ENCODE data around the gene KIF26B.

The KIF26B gene

GRCh38 chr1:245434280-245434679 is 279.5 kb downstream of the KIF26B start:
- H3K4me3 Mint-ChIP-seq = no peak overlapping the region
- ATAC-seq = no peak
- H3K27me3 Mint-ChIP-seq = peaks cover 65% of the 10 kb centered on the region
- no peak overlapping the region for H3K27ac Mint-ChIP-seq
- no peaks in the 10 kb centered on the region for H3K36me3 Mint-ChIP-seq
- no peaks in the 10 kb centered on the region for H3K4me1 Mint-ChIP-seq
- H3K9me3 Mint-ChIP-seq = peaks cover 5% of the 10 kb centered on the region

DNA sequence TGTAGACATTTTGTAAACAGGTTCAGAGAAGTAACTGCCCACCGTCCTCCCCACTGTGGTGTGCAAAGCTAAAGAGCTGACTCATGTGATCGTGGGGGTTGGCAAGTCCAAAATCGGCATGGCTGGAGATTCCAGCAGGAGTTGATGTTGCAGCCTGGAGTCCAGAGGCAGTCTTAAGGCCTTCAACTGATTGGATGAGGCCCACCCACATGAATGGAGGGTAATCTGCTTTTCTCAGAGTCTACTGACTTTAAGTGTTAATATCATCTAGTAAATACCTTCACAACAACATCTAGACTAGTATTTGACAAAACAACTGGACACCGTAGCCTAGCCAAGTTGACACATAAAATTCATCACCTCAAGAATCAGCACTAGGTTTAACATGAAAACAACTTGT is 281.6 kb downstream of the KIF26B start:
- Mint-ChIP-seq H3K27ac (no peak overlapping the region), H3K27me3 (peaks cover 75% of the 10 kb centered on the region), H3K9me3 (peaks cover 5% of the 10 kb centered on the region), H3K4me1 (no peaks in the 10 kb centered on the region), H3K4me3 (no peak overlapping the region), H3K36me3 (no peaks in the 10 kb centered on the region)
- no peak for ATAC-seq

DNA sequence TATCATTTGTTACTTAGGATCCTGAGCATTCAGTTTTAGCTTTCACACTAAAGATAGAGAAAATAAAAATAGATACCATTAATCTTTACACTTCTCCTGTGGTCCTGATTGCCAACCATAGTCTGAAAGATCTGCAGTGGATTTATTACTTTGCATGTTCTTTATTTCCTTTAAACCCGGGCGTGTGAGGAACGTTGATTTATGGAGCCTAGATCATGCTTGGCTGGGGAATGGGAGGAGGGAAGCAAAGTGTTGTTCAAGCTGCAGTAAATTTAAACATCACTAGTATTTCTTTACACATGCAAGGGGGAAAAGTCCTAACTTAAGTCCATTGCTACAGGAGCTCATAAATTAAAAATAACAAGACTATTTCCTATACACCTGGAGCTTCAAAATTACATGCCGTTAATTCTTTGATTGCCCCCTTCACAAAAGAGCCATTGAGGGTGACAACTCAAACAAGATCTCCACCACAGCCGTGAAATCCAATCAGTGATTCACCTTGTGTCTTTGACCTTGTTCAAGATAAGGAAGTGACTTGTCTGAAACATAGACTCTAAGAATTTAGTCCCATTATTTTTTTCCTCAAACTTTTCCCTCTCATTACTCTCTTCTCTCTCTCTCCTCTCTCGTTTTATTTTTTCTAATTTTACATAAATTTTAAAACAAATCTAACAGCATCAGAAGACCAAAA is 282.7 kb downstream of the KIF26B start:
- Mint-ChIP-seq H3K27ac (no peak overlapping the region), H3K9me3 (peaks cover 5% of the 10 kb centered on the region), H3K4me1 (no peaks in the 10 kb centered on the region), H3K4me3 (no peak overlapping the region), H3K27me3 (peaks cover 74% of the 10 kb centered on the region), H3K36me3 (no peaks in the 10 kb centered on the region)
- no peak for ATAC-seq

DNA sequence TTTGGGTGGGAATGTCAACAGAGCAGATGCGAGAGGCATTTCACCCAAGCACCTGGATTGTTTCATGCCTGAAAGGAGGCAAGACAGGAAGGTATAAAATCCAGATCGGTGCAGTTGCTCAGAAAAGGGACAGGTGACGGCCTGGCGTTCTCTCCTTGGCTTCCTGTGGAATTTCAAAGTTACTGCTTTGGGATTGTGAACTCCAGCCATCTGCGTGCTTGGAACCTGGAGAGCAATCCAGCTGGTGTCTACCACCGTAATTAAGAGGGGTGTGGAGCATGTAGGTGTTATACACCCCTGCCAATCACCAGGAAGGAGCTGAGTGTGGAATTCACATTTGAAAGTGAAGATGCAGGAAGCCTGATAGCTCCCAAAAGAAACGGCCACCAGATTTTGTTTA is 286.1 kb downstream of the KIF26B start:
- no peak for ATAC-seq
- H3K27ac Mint-ChIP-seq = no peak overlapping the region
- peaks cover 4% of the 10 kb centered on the region for H3K9me3 Mint-ChIP-seq
- no peaks in the 10 kb centered on the region for H3K4me1 Mint-ChIP-seq
- H3K27me3 Mint-ChIP-seq = peaks cover 55% of the 10 kb centered on the region
- no peaks in the 10 kb centered on the region for H3K36me3 Mint-ChIP-seq
- no peak overlapping the region for H3K4me3 Mint-ChIP-seq

DNA sequence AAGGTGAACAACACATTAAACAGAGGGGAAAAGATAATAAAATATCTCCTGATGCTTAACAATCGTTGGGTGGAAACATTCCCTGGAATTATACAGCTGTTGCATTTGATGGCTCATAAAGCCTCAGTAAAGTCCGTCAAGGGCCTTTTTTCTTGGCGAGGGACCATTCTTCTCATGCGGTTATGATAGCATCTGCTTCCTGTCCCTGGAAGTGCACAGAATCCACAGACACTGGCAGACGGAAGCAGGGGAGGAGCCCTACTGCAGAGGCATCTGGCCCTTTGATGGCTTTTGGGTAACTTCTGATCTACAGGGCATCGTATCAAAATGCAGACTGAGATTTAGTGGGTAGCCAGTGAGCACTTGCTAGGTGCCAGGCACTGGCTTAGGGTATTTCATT is 286.9 kb downstream of the KIF26B start:
- no peak overlapping the region for H3K4me3 Mint-ChIP-seq
- H3K27me3 Mint-ChIP-seq = peaks cover 55% of the 10 kb centered on the region
- H3K4me1 Mint-ChIP-seq = no peaks in the 10 kb centered on the region
- H3K9me3 Mint-ChIP-seq = peaks cover 4% of the 10 kb centered on the region
- no peak overlapping the region for H3K27ac Mint-ChIP-seq
- no peaks in the 10 kb centered on the region for H3K36me3 Mint-ChIP-seq
- no peak for ATAC-seq

DNA sequence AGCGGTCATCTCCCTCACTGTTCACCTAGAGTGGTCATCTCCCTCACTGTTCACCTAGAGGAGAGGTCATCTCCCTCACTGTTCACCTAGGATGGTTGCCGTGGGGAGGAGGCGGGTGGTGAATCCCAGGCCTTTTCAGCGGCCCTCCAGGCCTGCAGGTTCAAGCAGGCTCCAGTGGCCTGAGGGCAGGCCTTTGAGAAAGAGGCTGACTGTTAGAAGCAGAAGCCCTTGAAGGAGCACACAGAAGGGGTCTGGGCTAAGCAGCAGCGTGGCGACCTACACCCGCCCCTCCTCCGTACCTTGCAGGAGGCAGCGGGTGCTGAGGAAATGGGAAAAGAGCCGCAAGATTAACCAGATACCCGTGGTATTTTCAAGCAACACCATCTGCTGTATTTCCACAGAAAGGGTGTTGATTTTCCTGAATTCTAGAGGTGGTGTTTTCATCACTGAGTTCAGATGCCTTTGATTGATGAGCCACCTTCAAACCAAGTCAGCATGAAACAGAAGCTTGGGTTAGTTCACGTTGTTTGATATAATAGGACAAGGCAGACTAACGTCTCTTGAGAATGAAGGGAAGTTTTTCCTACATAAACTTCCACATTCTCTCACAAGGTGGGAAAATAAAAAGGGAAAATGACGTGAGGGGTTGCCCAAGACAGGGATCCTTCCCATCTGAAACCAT is 289.5 kb downstream of the KIF26B start:
- Mint-ChIP-seq H3K4me1 (no peaks in the 10 kb centered on the region), H3K4me3 (no peak overlapping the region)

GRCh38 chr1:245444945-245445344 is 290.2 kb downstream of the KIF26B start:
- H3K36me3 Mint-ChIP-seq = no peaks in the 10 kb centered on the region

More for the DNA sequence above, 289.5 kb downstream of the KIF26B start:
- ATAC-seq = no peak
- H3K27me3 Mint-ChIP-seq = peaks cover 29% of the 10 kb centered on the region
- H3K36me3 Mint-ChIP-seq = no peaks in the 10 kb centered on the region
- H3K27ac Mint-ChIP-seq = no peak overlapping the region
- peaks cover 6% of the 10 kb centered on the region for H3K9me3 Mint-ChIP-seq

GRCh38 chr1:245448531-245448930 is 293.7 kb downstream of the KIF26B start:
- Mint-ChIP-seq H3K27ac (no peak overlapping the region), H3K27me3 (peaks cover 8% of the 10 kb centered on the region)

More at GRCh38 chr1:245444945-245445344, 290.2 kb downstream of the KIF26B start:
- Mint-ChIP-seq H3K27ac (no peak overlapping the region), H3K4me1 (no peaks in the 10 kb centered on the region), H3K27me3 (peaks cover 22% of the 10 kb centered on the region), H3K9me3 (peaks cover 9% of the 10 kb centered on the region), H3K4me3 (no peak overlapping the region)
- no peak for ATAC-seq

GRCh38 chr1:245448975-245449431 is 294.2 kb downstream of the KIF26B start:
- peaks cover 8% of the 10 kb centered on the region for H3K27me3 Mint-ChIP-seq
- H3K27ac Mint-ChIP-seq = no peak overlapping the region
- no peaks in the 10 kb centered on the region for H3K36me3 Mint-ChIP-seq
- H3K4me3 Mint-ChIP-seq = no peak overlapping the region
- no peak for ATAC-seq
- no peaks in the 10 kb centered on the region for H3K4me1 Mint-ChIP-seq
- peaks cover 9% of the 10 kb centered on the region for H3K9me3 Mint-ChIP-seq

More at GRCh38 chr1:245448531-245448930, 293.7 kb downstream of the KIF26B start:
- ATAC-seq = no peak
- Mint-ChIP-seq H3K36me3 (no peaks in the 10 kb centered on the region), H3K4me1 (no peaks in the 10 kb centered on the region), H3K4me3 (no peak overlapping the region), H3K9me3 (peaks cover 9% of the 10 kb centered on the region)

DNA sequence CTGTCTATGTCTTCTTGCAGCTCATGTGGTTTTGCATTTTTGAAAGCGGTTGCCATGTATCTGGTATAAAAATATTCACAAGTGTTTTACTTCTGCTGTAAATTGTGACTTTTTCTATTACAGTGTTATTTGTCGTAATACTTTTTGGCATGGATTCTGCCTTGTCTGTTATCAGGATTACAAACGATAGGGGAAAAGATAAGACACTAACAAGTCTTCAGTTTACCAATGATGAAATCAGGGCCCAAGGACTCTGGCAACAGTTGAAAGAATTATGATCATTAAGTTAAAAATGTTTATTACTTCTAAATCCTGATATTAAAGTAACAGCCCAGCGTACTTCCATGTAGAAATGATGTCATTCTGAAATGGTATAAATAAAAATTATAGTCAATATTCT is 298.8 kb downstream of the KIF26B start:
- no peak for ATAC-seq
- peaks cover 22% of the 10 kb centered on the region for H3K27me3 Mint-ChIP-seq
- H3K4me3 Mint-ChIP-seq = no peak overlapping the region
- no peaks in the 10 kb centered on the region for H3K36me3 Mint-ChIP-seq
- H3K4me1 Mint-ChIP-seq = no peaks in the 10 kb centered on the region
- no peak overlapping the region for H3K27ac Mint-ChIP-seq
- H3K9me3 Mint-ChIP-seq = peaks cover 3% of the 10 kb centered on the region

DNA sequence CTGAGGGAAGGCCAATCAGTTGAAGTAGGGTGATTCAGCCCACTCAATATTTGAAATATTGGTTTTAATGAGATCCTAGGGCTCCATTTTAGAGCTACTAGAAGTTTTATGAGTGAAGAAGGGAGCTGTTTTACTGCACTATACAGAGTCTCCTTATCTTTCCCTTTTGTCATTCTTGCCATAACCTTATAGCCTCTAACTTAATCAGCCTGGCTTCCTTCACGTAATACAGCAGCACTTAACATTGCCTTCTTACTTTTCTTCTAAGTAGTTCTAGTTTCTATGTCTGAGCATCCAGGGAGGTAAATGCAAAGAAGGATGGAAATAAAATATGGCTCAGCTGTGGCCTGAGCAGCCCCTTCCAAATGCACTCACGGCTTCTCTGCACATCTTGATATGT is 299.3 kb downstream of the KIF26B start:
- Mint-ChIP-seq H3K27ac (no peak overlapping the region), H3K4me1 (no peaks in the 10 kb centered on the region), H3K4me3 (no peak overlapping the region), H3K36me3 (no peaks in the 10 kb centered on the region), H3K27me3 (peaks cover 22% of the 10 kb centered on the region), H3K9me3 (peaks cover 3% of the 10 kb centered on the region)
- no peak for ATAC-seq

DNA sequence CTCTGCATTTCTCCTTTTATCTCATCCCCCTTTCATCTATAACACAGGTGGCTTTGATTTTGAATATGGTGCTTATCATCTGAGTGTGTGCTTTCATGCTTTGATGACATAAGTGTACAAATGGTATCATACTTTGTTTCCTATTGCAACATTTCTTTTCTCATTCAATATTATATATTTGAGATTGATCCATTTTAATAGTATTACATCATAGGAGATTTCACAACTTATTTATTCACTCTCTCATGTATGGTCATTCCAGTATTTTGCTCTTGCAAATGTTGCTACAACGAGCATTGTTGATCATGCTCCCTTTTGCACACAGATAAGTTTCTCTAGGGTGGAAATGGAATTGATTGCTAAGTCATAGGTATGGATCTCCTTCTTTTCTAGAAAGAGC is 302.8 kb downstream of the KIF26B start:
- no peak for ATAC-seq
- Mint-ChIP-seq H3K27ac (no peak overlapping the region), H3K9me3 (no peaks in the 10 kb centered on the region), H3K4me3 (no peak overlapping the region), H3K27me3 (peaks cover 25% of the 10 kb centered on the region), H3K4me1 (no peaks in the 10 kb centered on the region), H3K36me3 (no peaks in the 10 kb centered on the region)

DNA sequence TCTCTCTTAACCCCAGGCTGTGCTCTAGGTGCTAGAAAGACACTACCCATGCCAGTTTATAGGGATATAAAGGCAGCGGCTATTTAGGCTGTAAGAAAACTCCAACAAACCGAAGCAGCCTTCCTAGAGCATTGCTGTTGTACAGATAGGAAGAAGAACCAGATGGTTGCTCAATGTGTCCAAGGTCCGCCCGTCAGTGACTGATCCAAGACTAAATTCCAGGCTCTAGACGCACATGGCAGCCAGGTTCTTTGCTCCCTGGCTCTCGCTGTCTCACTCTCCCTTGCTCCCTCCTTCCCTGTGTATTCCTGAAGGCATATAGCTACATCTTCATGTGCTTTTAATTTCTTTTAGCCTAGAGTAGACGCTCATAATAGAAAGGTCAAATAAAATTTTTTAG is 303.4 kb downstream of the KIF26B start:
- no peaks in the 10 kb centered on the region for H3K4me1 Mint-ChIP-seq
- peaks cover 25% of the 10 kb centered on the region for H3K27me3 Mint-ChIP-seq
- no peak for ATAC-seq
- no peaks in the 10 kb centered on the region for H3K9me3 Mint-ChIP-seq
- H3K36me3 Mint-ChIP-seq = no peaks in the 10 kb centered on the region
- no peak overlapping the region for H3K27ac Mint-ChIP-seq
- H3K4me3 Mint-ChIP-seq = no peak overlapping the region

DNA sequence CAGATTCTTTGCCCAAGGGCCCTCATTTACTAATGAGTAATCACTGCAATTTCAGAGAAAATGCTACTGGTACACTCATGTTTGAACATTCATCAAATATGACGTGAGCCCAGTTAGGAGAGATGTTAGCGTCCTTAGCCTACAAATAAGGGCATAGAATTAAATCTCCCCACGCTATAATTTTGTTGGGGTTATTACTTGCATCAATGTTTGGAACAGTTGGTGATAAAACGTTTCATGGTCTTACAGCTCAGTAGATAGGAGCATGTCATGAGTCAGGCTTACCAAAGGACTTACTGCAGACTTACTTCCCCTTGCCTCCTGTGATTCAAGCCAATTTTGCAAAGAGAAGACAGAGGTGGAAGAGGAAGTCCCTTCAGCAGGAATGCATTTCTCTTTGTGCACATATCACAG is 304.0 kb downstream of the KIF26B start:
- no peaks in the 10 kb centered on the region for H3K4me1 Mint-ChIP-seq

GRCh38 chr1:245459621-245460020 is 304.8 kb downstream of the KIF26B start:
- Mint-ChIP-seq H3K27me3 (peaks cover 19% of the 10 kb centered on the region), H3K4me1 (no peaks in the 10 kb centered on the region), H3K4me3 (no peak overlapping the region), H3K27ac (no peak overlapping the region), H3K36me3 (no peaks in the 10 kb centered on the region), H3K9me3 (peaks cover 7% of the 10 kb centered on the region)
- no peak for ATAC-seq

More for the DNA sequence above, 304.0 kb downstream of the KIF26B start:
- peaks cover 25% of the 10 kb centered on the region for H3K27me3 Mint-ChIP-seq
- ATAC-seq = no peak
- H3K9me3 Mint-ChIP-seq = no peaks in the 10 kb centered on the region
- H3K36me3 Mint-ChIP-seq = no peaks in the 10 kb centered on the region
- H3K27ac Mint-ChIP-seq = no peak overlapping the region
- H3K4me3 Mint-ChIP-seq = no peak overlapping the region

DNA sequence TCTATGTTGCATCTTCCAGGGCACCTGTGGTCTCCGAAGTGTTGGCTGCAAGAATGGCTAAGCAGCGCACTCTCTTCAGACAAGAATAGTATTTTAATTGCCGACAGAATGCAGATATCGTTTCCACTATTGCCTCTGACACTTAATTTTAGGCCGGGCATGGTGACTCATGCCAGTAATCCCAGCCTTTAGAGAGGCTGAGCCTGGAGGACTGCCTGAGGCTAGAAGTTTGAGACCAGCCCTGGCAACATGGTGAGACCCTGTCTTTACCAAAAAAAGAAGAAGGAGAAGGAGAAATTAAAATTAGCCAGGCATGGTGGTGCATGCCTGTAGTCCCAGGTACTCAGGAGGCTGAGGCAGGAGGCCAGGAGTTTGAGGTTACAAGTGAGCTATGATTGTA is 306.9 kb downstream of the KIF26B start:
- no peaks in the 10 kb centered on the region for H3K4me1 Mint-ChIP-seq
- peaks cover 11% of the 10 kb centered on the region for H3K27me3 Mint-ChIP-seq
- peaks cover 7% of the 10 kb centered on the region for H3K9me3 Mint-ChIP-seq
- H3K4me3 Mint-ChIP-seq = no peak overlapping the region
- ATAC-seq = no peak
- H3K27ac Mint-ChIP-seq = no peak overlapping the region
- no peaks in the 10 kb centered on the region for H3K36me3 Mint-ChIP-seq

Measured in stimulated activated memory B cell treated with anti-CD40 and anti-IgM and Interleukin-4, amounts not matched to agents 10 μg/mL and 1 μg/mL and 100 μg/mL, for 72 hours (primary cell).